GM11168 (cell line): ENCODE data around the gene ROPN1B.

Experiments used
- in situ Hi-C: fragments of 300-500 bp; cut with MboI; formaldehyde crosslinking; loops from one replicate; pipeline ENCODE4 v1.12.0; 2022; ENCODE audit warnings: low sequenced_read_pairs; ENCODE audit not compliant: unreplicated experiment

Gene ROPN1B

DNA sequence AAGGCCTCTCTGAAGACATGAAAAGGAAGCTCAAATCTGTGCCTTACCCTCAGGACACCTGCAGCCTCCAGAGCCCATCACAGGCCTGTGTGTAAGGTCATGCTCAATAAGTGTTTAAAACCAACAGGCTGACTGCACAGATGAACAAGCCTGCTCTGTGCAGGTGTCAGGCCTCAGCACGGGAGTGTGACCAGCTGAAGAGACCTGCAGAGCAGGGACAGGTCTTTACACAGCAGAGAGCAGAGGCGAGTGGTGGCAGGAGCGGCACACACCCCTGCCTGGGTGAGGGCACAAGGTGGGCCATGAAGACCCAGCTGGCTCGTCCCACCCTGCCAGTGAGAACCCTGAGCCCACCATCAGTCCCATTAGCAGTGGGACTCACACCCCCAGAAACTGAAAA lies 56.9 kb downstream of the ROPN1B start:
- in situ Hi-C loops: no loop called here

DNA sequence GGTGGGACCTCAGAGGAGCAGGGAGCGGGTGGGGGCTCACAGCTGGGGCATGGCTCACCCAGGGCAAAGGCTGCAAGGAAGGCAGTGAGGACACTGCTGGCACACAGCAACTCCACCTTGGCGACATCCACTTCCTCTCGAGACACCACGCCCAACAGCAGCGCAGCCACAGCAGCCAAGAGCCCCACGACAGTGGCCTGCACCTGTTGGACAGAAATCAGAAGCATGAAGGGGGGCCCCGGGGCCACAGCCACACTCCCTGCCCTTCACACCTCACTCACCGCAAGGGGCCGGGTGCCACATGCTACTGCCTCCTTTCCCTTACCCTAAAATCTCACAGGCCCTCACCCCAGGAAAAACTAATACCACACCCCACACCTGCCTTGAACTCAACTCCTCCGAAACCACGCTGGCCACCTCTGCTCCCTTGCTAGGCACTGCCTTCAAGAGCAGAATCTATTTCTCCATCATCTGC lies 57.3 kb downstream of the ROPN1B start:
- in situ Hi-C loops: no loop called here

- in situ Hi-C loops: no loop called here
These were observed 57.8 kb downstream of the ROPN1B start for GRCh38 chr3:126026761-126027160.

GRCh38 chr3:126028096-126028495 lies 59.1 kb downstream of the ROPN1B start:
- in situ Hi-C loops: no loop called here

GRCh38 chr3:126029241-126029640 lies 60.3 kb downstream of the ROPN1B start:
- in situ Hi-C loops: no loop called here

GRCh38 chr3:126030455-126030854 lies 61.5 kb downstream of the ROPN1B start:
- in situ Hi-C loops: no loop called here

GRCh38 chr3:126031981-126032471 lies 63.0 kb downstream of the ROPN1B start:
- in situ Hi-C loops: no loop called here
